Astrocyte (in vitro differentiated cells and primary cell): ENCODE results near the gene NME7. TPM values are rescaled to one million over a fixed set of nuclear protein-coding genes. Genes with fewer than 3 reads are reported as not detected.
"Not testable (repeated sequence)": the region's sequence is repeated elsewhere in the genome, so short reads cannot be mapped to it uniquely, and the experiment has no call there.

Experiments
- DNase-seq: peaks from one replicate; pipeline ENCODE4 v3.0.0-alpha.2; 2010; ENCODE audit warnings: low read depth
- FAIRE-seq: peaks from 2 replicates; lab custom pipeline; 2011; peaks lifted over from hg19 to GRCh38; lab: Jason Lieb, UNC
- H2AFZ ChIP-seq: 2 replicates; pipeline ENCODE4 v1.6.0; 2012; ENCODE audit warnings: low read depth, low read length, inconsistent platforms
- H3K27ac ChIP-seq: 2 replicates; pipeline ENCODE4 v1.5.1; 2011; ENCODE audit warnings: low read depth, low read length, inconsistent platforms
- H3K27me3 ChIP-seq: 2 replicates; pipeline ENCODE4 v1.6.0; 2011; ENCODE audit warnings: low read length, inconsistent platforms; ENCODE audit not compliant: insufficient read depth
- H3K36me3 ChIP-seq: 2 replicates; pipeline ENCODE4 v1.5.1; 2011; ENCODE audit warnings: low read length, inconsistent platforms; ENCODE audit not compliant: insufficient read depth
- H3K4me1 ChIP-seq: 2 replicates; pipeline ENCODE4 v1.5.1; 2011; ENCODE audit warnings: low read length, inconsistent platforms; ENCODE audit not compliant: insufficient read depth
- H3K4me2 ChIP-seq: 2 replicates; pipeline ENCODE4 v1.6.0; 2012; ENCODE audit warnings: low read length, inconsistent platforms
- H3K4me3 ChIP-seq: 2 replicates; pipeline ENCODE4 v1.5.1; 2011; ENCODE audit warnings: low read depth, mild to moderate bottlenecking, low read length, inconsistent platforms; ENCODE audit not compliant: insufficient read depth
- H3K79me2 ChIP-seq: 2 replicates; pipeline ENCODE4 v1.6.0; 2012; ENCODE audit warnings: mild to moderate bottlenecking, low read length, inconsistent platforms; ENCODE audit not compliant: insufficient read depth
- H3K9ac ChIP-seq: 2 replicates; pipeline ENCODE4 v1.6.0; 2012; ENCODE audit warnings: mild to moderate bottlenecking, low read length, inconsistent platforms
- H3K9me3 ChIP-seq: 2 replicates; pipeline ENCODE4 v1.5.1; 2012; ENCODE audit warnings: low read depth, mild to moderate bottlenecking, low read length, inconsistent platforms; ENCODE audit not compliant: insufficient read depth
- H4K20me1 ChIP-seq: 2 replicates; pipeline ENCODE4 v1.6.0; 2012; ENCODE audit warnings: low read length, inconsistent platforms; ENCODE audit not compliant: insufficient read depth
- H3K27ac Mint-ChIP-seq: one replicate; pipeline ENCODE4 v1.8.0; 2021; ENCODE audit warnings: mild to moderate bottlenecking, mixed read lengths; ENCODE audit not compliant: unreplicated experiment
- H3K27me3 Mint-ChIP-seq: one replicate; pipeline ENCODE4 v1.8.0; 2021; ENCODE audit warnings: low read depth, mixed read lengths; ENCODE audit not compliant: unreplicated experiment
- H3K36me3 Mint-ChIP-seq: one replicate; pipeline ENCODE4 v1.8.0; 2021; ENCODE audit warnings: low read depth, mixed read lengths; ENCODE audit not compliant: unreplicated experiment
- H3K4me1 Mint-ChIP-seq: one replicate; pipeline ENCODE4 v1.8.0; 2021; ENCODE audit warnings: low read depth, mixed read lengths; ENCODE audit not compliant: unreplicated experiment
- H3K4me3 Mint-ChIP-seq: one replicate; pipeline ENCODE4 v1.8.0; 2021; ENCODE audit warnings: mild to moderate bottlenecking, moderate library complexity, mixed read lengths; ENCODE audit not compliant: unreplicated experiment
- H3K9me3 Mint-ChIP-seq: one replicate; pipeline ENCODE4 v1.8.0; 2021; ENCODE audit warnings: mild to moderate bottlenecking, mixed read lengths; ENCODE audit not compliant: unreplicated experiment
- EZH2 ChIP-seq: IDR thresholded peaks from 2 replicates; pipeline ENCODE4 v1.6.1; 2012; ENCODE audit warnings: mild to moderate bottlenecking, low read length, inconsistent platforms; ENCODE audit not compliant: insufficient read depth
- total RNA-seq: library from RNA; stranded (reverse); gene quantifications from 2 replicates; pipeline ENCODE4 v1.2.1, GENCODE V29; 2021
- TF ChIP-seq, protein P1 (sequence below): IDR thresholded peaks from 2 replicates; pipeline ENCODE4 v1.5.1; 2011; ENCODE audit warnings: low read depth, mild to moderate bottlenecking, inconsistent platforms, low read length, moderate library complexity; ENCODE audit not compliant: insufficient read depth

The NME7 gene
- total RNA-seq, 1 donor from 2014 or later: 21.2 TPM

DNA sequence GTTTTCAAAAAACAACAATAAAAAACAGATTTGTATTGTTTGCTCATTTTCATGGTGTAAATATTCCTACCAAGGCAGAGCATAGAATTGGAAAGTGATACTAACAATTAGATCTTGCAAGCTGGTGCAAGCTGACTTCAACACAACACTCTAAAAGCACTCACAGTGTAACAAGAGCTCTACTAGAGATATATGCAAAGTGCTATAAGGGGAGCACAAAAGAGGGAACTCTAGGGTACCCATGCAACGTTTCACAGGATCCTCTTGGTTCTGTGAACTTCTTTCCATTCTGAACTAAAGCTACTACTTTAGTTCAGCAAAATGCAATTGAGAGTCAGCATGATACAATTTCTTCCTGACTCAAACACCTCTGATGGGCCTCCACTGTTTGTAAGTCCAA is 182.8 kb downstream of the NME7 start:
- Histone ChIP-seq H3K9me3 (no peaks in the 10 kb centered on the region), H2AFZ (no peak overlapping the region), H3K79me2 (no peaks in the 10 kb centered on the region), H3K27ac (no peak overlapping the region), H3K4me3 (no peak overlapping the region), H3K27me3 (no peaks in the 10 kb centered on the region), H4K20me1 (no peaks in the 10 kb centered on the region), H3K9ac (no peak overlapping the region), H3K36me3 (no peaks in the 10 kb centered on the region), H3K4me1 (no peaks in the 10 kb centered on the region), H3K4me2 (no peak overlapping the region)
- Mint-ChIP-seq H3K36me3 (peaks cover 2% of the 10 kb centered on the region), H3K4me3 (no peak overlapping the region), H3K4me1 (no peaks in the 10 kb centered on the region), H3K27ac (no peak overlapping the region), H3K9me3 (no peaks in the 10 kb centered on the region), H3K27me3 (no peaks in the 10 kb centered on the region)
- no peak for FAIRE-seq
- no peak for DNase-seq
- no peak for TF ChIP-seq EZH2
- TF ChIP-seq, protein P1, sequence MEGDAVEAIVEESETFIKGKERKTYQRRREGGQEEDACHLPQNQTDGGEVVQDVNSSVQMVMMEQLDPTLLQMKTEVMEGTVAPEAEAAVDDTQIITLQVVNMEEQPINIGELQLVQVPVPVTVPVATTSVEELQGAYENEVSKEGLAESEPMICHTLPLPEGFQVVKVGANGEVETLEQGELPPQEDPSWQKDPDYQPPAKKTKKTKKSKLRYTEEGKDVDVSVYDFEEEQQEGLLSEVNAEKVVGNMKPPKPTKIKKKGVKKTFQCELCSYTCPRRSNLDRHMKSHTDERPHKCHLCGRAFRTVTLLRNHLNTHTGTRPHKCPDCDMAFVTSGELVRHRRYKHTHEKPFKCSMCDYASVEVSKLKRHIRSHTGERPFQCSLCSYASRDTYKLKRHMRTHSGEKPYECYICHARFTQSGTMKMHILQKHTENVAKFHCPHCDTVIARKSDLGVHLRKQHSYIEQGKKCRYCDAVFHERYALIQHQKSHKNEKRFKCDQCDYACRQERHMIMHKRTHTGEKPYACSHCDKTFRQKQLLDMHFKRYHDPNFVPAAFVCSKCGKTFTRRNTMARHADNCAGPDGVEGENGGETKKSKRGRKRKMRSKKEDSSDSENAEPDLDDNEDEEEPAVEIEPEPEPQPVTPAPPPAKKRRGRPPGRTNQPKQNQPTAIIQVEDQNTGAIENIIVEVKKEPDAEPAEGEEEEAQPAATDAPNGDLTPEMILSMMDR: no peak

DNA sequence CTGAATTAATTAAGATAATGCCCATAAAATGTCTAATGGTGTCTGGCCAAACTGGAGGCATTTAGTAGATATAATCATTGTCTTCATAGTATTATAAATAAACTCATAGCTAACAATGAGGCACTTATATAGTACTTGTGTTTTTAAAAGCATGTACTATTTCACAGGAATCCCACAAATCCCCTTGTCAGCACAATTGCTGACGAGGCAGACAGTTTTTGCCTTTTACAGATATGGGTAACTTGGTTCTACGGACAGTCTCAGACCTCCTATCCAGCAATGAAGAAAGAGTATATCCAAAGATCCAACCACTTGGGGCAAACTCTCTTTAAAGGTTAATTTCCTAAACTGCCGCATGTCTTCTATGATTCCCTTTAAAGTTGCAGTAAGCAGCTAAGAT is 187.4 kb downstream of the NME7 start:
- Histone ChIP-seq H3K4me1 (no peaks in the 10 kb centered on the region), H3K79me2 (no peaks in the 10 kb centered on the region), H3K4me3 (no peak overlapping the region), H4K20me1 (no peaks in the 10 kb centered on the region), H3K27ac (no peak overlapping the region), H3K27me3 (no peaks in the 10 kb centered on the region), H2AFZ (no peak overlapping the region), H3K4me2 (no peak overlapping the region), H3K36me3 (no peaks in the 10 kb centered on the region), H3K9ac (no peak overlapping the region), H3K9me3 (no peaks in the 10 kb centered on the region)
- TF ChIP-seq EZH2: no peak
- TF ChIP-seq, protein P1: no peak
- peaks cover 3% of the 10 kb centered on the region for H3K36me3 Mint-ChIP-seq
- no peak overlapping the region for H3K27ac Mint-ChIP-seq
- no peak overlapping the region for H3K4me3 Mint-ChIP-seq
- H3K4me1 Mint-ChIP-seq: no peaks in the 10 kb centered on the region
- no peak for FAIRE-seq
- no peaks in the 10 kb centered on the region for H3K9me3 Mint-ChIP-seq
- no peak for DNase-seq
- no peaks in the 10 kb centered on the region for H3K27me3 Mint-ChIP-seq

DNA sequence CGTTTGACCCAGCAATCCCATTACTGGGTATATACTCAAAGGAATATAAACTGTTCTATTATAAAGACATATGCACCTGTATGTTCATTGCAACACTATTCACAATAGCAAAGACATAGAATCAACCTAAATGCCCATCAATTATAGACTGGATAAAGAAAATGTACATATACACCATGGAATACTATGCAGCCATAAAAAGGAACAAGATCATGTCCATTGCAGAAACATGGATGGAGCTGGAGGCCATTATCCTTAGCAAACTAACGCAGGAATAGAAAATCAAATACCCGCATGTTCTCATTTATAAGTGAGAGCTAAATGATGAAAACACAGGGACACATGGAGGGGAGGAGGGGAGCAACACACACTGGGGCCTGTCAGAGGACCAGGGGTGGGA is 188.2 kb downstream of the NME7 start:
- H2AFZ ChIP-seq, H3K4me3 ChIP-seq, DNase-seq, H3K4me1 Mint-ChIP-seq, H3K36me3 ChIP-seq, H3K27me3 ChIP-seq, H3K4me2 ChIP-seq, H3K4me3 Mint-ChIP-seq, FAIRE-seq, H3K9ac ChIP-seq, H3K27ac ChIP-seq, H3K27me3 Mint-ChIP-seq, H3K4me1 ChIP-seq, H3K79me2 ChIP-seq, H3K36me3 Mint-ChIP-seq, H4K20me1 ChIP-seq, H3K27ac Mint-ChIP-seq, H3K9me3 ChIP-seq, H3K9me3 Mint-ChIP-seq: not testable (repeated sequence)
